Smooth muscle cell (in vitro differentiated cells): ENCODE data around the gene KIF2C. TPM values are rescaled to one million over a fixed set of nuclear protein-coding genes. Genes with fewer than 3 reads are reported as not detected.

Experiments
- DNase-seq: peaks from one replicate; lab custom pipeline; 2025; ENCODE audit not compliant: unreplicated experiment; lab: John Stamatoyannopoulos, UW
- H2AFZ ChIP-seq: fragments of 200-600 bp; sonication (generic); 2 replicates; pipeline ENCODE4 v1.6.0; 2016; ENCODE audit warnings: antibody characterized with exemption, low read depth, mild to moderate bottlenecking
- H3F3A ChIP-seq: fragments of 200-600 bp; sonication (generic); 2 replicates; pipeline ENCODE4 v1.6.0; 2017; ENCODE audit warnings: antibody characterized with exemption, low read depth
- H3K27ac ChIP-seq: fragments of 200-600 bp; sonication (generic); 2 replicates; pipeline ENCODE4 v1.5.1; 2016; ENCODE audit warnings: low read depth, mild to moderate bottlenecking
- H3K27me3 ChIP-seq: fragments of 200-600 bp; sonication (generic); 2 replicates; pipeline ENCODE4 v1.6.1; 2016; ENCODE audit warnings: low read depth, mild to moderate bottlenecking
- H3K36me3 ChIP-seq: fragments of 200-600 bp; sonication (generic); 2 replicates; pipeline ENCODE4 v1.5.1; 2016; ENCODE audit warnings: low read depth
- H3K4me1 ChIP-seq: fragments of 200-600 bp; sonication (generic); 2 replicates; pipeline ENCODE4 v1.5.1; 2016; ENCODE audit warnings: low read depth
- H3K4me2 ChIP-seq: fragments of 200-600 bp; sonication (generic); 2 replicates; pipeline ENCODE4 v1.6.0; 2016; ENCODE audit warnings: mild to moderate bottlenecking
- H3K4me3 ChIP-seq: fragments of 200-600 bp; sonication (generic); 2 replicates; pipeline ENCODE4 v1.5.1; 2016; ENCODE audit warnings: mild to moderate bottlenecking
- H3K79me2 ChIP-seq: fragments of 200-600 bp; sonication (generic); 2 replicates; pipeline ENCODE4 v1.6.0; 2016; ENCODE audit warnings: low read depth, mild to moderate bottlenecking
- H3K9ac ChIP-seq: fragments of 200-600 bp; sonication (generic); 2 replicates; pipeline ENCODE4 v1.6.0; 2016; ENCODE audit warnings: low read depth
- H3K9me3 ChIP-seq: fragments of 200-600 bp; sonication (generic); replicated peaks from 2 replicates; pipeline ENCODE4 v1.5.1; 2016; ENCODE audit warnings: low read depth
- H4K20me1 ChIP-seq: fragments of 200-600 bp; sonication (generic); 2 replicates; pipeline ENCODE4 v1.6.0; 2016; ENCODE audit warnings: low read depth
- CTCF ChIP-seq: fragments of 200-600 bp; sonication (generic); IDR thresholded peaks from 2 replicates; pipeline ENCODE4 v1.5.1; 2017; ENCODE audit warnings: borderline replicate concordance, mild to moderate bottlenecking, antibody characterized with exemption; ENCODE audit not compliant: insufficient read depth, poor library complexity, severe bottlenecking
- WGBS: methylation state at CpG from one replicate; pipeline ENCODE4 v1.1.7; 2016; ENCODE audit warnings: low lambda C conversion rate; 5-methylcytosine and 5-hydroxymethylcytosine counted together
- polyA plus RNA-seq: library from polyadenylated mRNA; unstranded; fragments of >200 nt; fragmentation: Nextera tagmentation; extraction: Ambion mirVana; gene quantifications from 2 replicates; pipeline ENCODE4 v1.2.1, GENCODE V29; 2016
- total RNA-seq: library from RNA; depleted of rRNA; stranded (reverse); fragments of >200 nt; gene quantifications from 2 replicates; pipeline ENCODE4 v1.2.3, GENCODE V29; 2014

The KIF2C gene
- total and polyA plus RNA-seq, 2 experiments from 2014 or later, result 5.7 to 8.5 TPM

- Histone ChIP-seq H3K9me3 (no peaks in the 10 kb centered on the region), H3K36me3 (no peaks in the 10 kb centered on the region), H2AFZ (no peak overlapping the region), H3K4me1 (no peaks in the 10 kb centered on the region), H3K4me2 (no peak overlapping the region), H3K79me2 (no peaks in the 10 kb centered on the region), H3K27me3 (no peaks in the 10 kb centered on the region), H4K20me1 (no peaks in the 10 kb centered on the region), H3K4me3 (no peak overlapping the region), H3K9ac (no peak overlapping the region), H3F3A (no peaks in the 10 kb centered on the region), H3K27ac (no peak overlapping the region)
- DNase-seq, result no peak
- 21% methylated on average over 9 of the region's 9 CpGs for WGBS
- TF ChIP-seq CTCF, result peak; percentile 86
Observed at GRCh38 chr1:44714944-44715571, 24.6 kb upstream of the KIF2C start.

- Histone ChIP-seq H4K20me1 (no peaks in the 10 kb centered on the region), H3K4me2 (no peak overlapping the region), H3K27ac (no peak overlapping the region), H3K9me3 (no peaks in the 10 kb centered on the region), H3K4me3 (no peak overlapping the region), H3K9ac (no peak overlapping the region), H3K4me1 (no peaks in the 10 kb centered on the region), H3K79me2 (no peaks in the 10 kb centered on the region), H3K27me3 (no peaks in the 10 kb centered on the region), H3K36me3 (no peaks in the 10 kb centered on the region), H3F3A (no peaks in the 10 kb centered on the region), H2AFZ (no peak overlapping the region)
- TF ChIP-seq CTCF, result no peak
- WGBS, result 93% methylated on average over 4 of the region's 4 CpGs
- no peak for DNase-seq
Observed at GRCh38 chr1:44717156-44717555, 22.5 kb upstream of the KIF2C start.

GRCh38 chr1:44717653-44718052 lies 22.0 kb upstream of the KIF2C start:
- WGBS, result 77% methylated on average over 1 of the region's 1 CpG
- Histone ChIP-seq H3K4me2 (no peak overlapping the region), H3K27ac (no peak overlapping the region), H3K4me1 (no peaks in the 10 kb centered on the region), H3K9ac (no peak overlapping the region), H3K9me3 (no peaks in the 10 kb centered on the region), H3K36me3 (no peaks in the 10 kb centered on the region), H3K79me2 (no peaks in the 10 kb centered on the region), H3K27me3 (no peaks in the 10 kb centered on the region), H3F3A (no peaks in the 10 kb centered on the region), H4K20me1 (no peaks in the 10 kb centered on the region), H2AFZ (no peak overlapping the region), H3K4me3 (no peak overlapping the region)
- DNase-seq, result no peak
- TF ChIP-seq CTCF, result no peak

- H2AFZ ChIP-seq, result no peak overlapping the region
- no peaks in the 10 kb centered on the region for H4K20me1 ChIP-seq
- no peaks in the 10 kb centered on the region for H3K36me3 ChIP-seq
- H3K4me2 ChIP-seq, result no peak overlapping the region
- H3K4me3 ChIP-seq, result no peak overlapping the region
- DNase-seq, result no peak
- H3F3A ChIP-seq, result no peaks in the 10 kb centered on the region
- H3K27ac ChIP-seq, result no peak overlapping the region
- no peak overlapping the region for H3K9ac ChIP-seq
- no peaks in the 10 kb centered on the region for H3K4me1 ChIP-seq
- 90% methylated on average over 6 of the region's 6 CpGs for WGBS
- H3K9me3 ChIP-seq, result no peaks in the 10 kb centered on the region
- no peak for TF ChIP-seq CTCF
- no peaks in the 10 kb centered on the region for H3K27me3 ChIP-seq
- H3K79me2 ChIP-seq, result no peaks in the 10 kb centered on the region
Observed at GRCh38 chr1:44718091-44718490, 21.5 kb upstream of the KIF2C start.
